HuH-7 (cell line): ENCODE results near the gene PARD3B.

ENCODE experiments used
- DNase-seq: peaks from one replicate; pipeline ENCODE4 v3.0.0; 2011; ENCODE audit warnings: low spot score

The PARD3B gene

GRCh38 chr2:205066081-205066480 is 520.8 kb downstream of the PARD3B start:
- no peak for DNase-seq

GRCh38 chr2:205069928-205070327 is 524.7 kb downstream of the PARD3B start:
- no peak for DNase-seq

GRCh38 chr2:205070889-205071288 is 525.6 kb downstream of the PARD3B start:
- no peak for DNase-seq

GRCh38 chr2:205073433-205074020 is 528.3 kb downstream of the PARD3B start:
- no peak for DNase-seq

- DNase-seq: no peak
Observed at GRCh38 chr2:205076405-205076804, 531.1 kb downstream of the PARD3B start.

GRCh38 chr2:205077159-205077558 is 531.9 kb downstream of the PARD3B start:
- no peak for DNase-seq

- no peak for DNase-seq
Observed at GRCh38 chr2:205078762-205079161, 533.5 kb downstream of the PARD3B start.

GRCh38 chr2:205079173-205079572 is 533.9 kb downstream of the PARD3B start:
- DNase-seq: no peak

- no peak for DNase-seq
Observed at GRCh38 chr2:205086662-205087061, 541.4 kb downstream of the PARD3B start.

GRCh38 chr2:205087862-205088261 is 542.6 kb downstream of the PARD3B start:
- DNase-seq: no peak

- no peak for DNase-seq
Observed at GRCh38 chr2:205089958-205090357, 544.7 kb downstream of the PARD3B start.

GRCh38 chr2:205091411-205091810 is 546.1 kb downstream of the PARD3B start:
- no peak for DNase-seq

GRCh38 chr2:205094031-205094430 is 548.8 kb downstream of the PARD3B start:
- DNase-seq: no peak

GRCh38 chr2:205103699-205104098 is 558.4 kb downstream of the PARD3B start:
- peak; percentile 1 for DNase-seq

- no peak for DNase-seq
Observed at GRCh38 chr2:205107810-205108209, 562.5 kb downstream of the PARD3B start.

- no peak for DNase-seq
Observed at GRCh38 chr2:205115511-205115910, 570.2 kb downstream of the PARD3B start.

GRCh38 chr2:205117125-205117524 is 571.9 kb downstream of the PARD3B start:
- DNase-seq: no peak

- DNase-seq: no peak
Observed at GRCh38 chr2:205119136-205119535, 573.9 kb downstream of the PARD3B start.

- no peak for DNase-seq
Observed at GRCh38 chr2:205128726-205129125, 583.5 kb downstream of the PARD3B start.

- no peak for DNase-seq
Observed at GRCh38 chr2:205129531-205129930, 584.3 kb downstream of the PARD3B start.

GRCh38 chr2:205130111-205130829 is 585.0 kb downstream of the PARD3B start:
- DNase-seq: no peak

GRCh38 chr2:205133544-205133943 is 588.3 kb downstream of the PARD3B start:
- DNase-seq: no peak

GRCh38 chr2:205138735-205139134 is 593.5 kb downstream of the PARD3B start:
- no peak for DNase-seq
